Stomach (tissue), 4 donors: Measurements from ENCODE around the gene FER1L5.

ENCODE experiments used
- CTCF ChIP-seq, 7 experiments: fragments of 450-650 bp in 4 of 7; fragments of 200-600 bp in 3 of 7; sonication (generic) in 3 of 7; IDR thresholded peaks; one replicate each; pipeline ENCODE4 v1.5.1; 2016 to 2019; ENCODE audit warnings: antibody characterized with exemption in 7 of 7, control low read depth in 2 of 7, mild to moderate bottlenecking in 1 of 7
- EP300 ChIP-seq: sonication (generic); formaldehyde crosslinking; IDR thresholded peaks from one replicate; pipeline ENCODE4 v1.6.1; 2017; ENCODE audit warnings: antibody characterized with exemption
- POLR2A ChIP-seq, 4 donors: fragments of 450-650 bp; IDR thresholded peaks; one replicate each; pipeline ENCODE4 v1.6.1; 2016; ENCODE audit warnings: antibody characterized with exemption in 4 of 4, control low read depth in 2 of 4, mild to moderate bottlenecking in 1 of 4, moderate library complexity in 1 of 4
- POLR2AphosphoS5 ChIP-seq, 3 donors: sonication (generic); formaldehyde crosslinking; IDR thresholded peaks; one replicate each; pipeline ENCODE4 v1.6.1; 2016; ENCODE audit warnings: antibody characterized with exemption in 3 of 3

DNA sequence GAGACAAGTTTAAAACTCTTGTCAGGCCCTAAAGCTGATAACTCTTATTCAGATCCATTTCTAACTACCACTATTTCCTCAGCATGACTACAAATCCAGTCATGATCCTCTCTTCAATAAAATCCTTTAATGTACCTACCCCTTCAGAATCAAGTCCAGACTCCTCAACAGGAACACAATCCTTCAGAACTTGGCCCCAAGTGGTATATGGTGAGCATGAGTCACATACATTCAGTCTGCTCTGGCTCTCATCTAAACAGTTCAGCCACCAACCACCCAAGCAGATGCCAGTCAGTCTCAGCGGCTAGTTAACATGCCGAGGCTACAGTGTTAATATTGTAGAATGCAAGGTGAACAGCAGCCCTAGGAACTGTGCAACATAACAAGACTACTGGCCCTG lies 87.6 kb downstream of the FER1L5 start:
- TF ChIP-seq CTCF (IDR thresholded peaks at IDR 0.05) (no peak), POLR2A (IDR thresholded peaks at IDR 0.05) (no peak), EP300 (no peak), POLR2AphosphoS5 (IDR thresholded peaks at IDR 0.05) (no peak)
